GM21515 (cell line): ENCODE measurements around the gene CBX3.
"Not testable (repeated sequence)": the region's sequence is repeated elsewhere in the genome, so short reads cannot be mapped to it uniquely, and the experiment has no call there.

Experiments used
- ATAC-seq: cut with Tn5 transposase; IDR thresholded peaks from one replicate; pipeline ENCODE4 v1.9.1; 2021; ENCODE audit not compliant: unreplicated experiment

The CBX3 gene

DNA sequence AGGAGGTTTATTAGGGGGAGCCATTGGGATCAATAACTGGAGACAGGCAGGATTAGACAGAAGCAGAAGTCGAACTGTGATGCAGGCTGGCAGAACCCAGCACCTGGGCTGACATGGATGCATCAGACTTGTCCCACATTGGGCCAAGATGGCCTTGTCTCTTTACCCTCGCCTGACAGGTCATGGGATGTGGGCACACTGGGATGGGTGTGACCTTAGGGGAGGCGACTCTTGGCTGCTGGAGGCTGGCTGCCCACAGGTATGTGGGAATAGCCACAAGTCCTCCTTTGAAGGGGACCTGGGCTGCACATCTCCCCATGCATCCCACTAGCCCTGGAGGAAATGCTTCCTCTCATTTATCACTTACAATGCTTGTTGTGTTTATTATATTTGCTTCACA is 32.3 kb upstream of the CBX3 start:
- no peak for ATAC-seq

DNA sequence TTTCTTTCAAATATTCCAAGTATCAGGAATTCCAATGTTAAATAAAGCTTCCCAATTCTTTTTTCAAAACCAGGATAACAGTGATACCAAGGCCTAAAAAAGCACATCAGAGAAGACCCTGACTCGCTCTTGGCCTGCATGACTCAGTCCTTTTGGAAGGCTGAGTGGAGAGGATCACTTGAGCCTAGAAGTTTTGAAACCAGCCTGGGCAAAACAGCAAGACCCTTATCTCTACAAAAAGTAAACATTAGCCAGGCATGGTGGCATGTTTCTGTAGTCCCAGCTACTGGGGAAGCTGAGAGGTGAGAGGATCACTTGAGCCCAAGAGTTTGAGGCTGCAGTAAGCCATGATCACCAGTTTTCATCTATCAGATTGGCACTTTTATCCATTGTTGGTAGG is 30.9 kb upstream of the CBX3 start:
- no peak for ATAC-seq

DNA sequence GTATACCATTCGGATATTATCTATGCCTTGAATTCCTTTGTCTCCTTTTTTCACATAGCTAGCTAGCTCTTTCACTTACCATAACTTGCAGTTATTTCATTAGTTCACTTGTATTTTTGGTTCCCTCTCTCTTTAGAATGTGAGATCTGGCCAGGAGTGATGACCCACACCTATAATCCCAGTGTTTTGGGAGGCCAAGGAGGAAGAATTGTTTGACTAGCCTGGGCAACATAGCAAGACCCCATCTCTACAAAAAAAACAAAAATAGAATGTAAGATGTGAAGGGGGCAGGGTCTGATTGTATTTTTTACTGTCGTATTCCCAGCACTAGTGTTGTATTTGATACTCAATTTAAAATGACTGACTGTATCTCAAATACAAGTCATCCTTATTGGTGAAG is 29.9 kb upstream of the CBX3 start:
- ATAC-seq, result no peak

DNA sequence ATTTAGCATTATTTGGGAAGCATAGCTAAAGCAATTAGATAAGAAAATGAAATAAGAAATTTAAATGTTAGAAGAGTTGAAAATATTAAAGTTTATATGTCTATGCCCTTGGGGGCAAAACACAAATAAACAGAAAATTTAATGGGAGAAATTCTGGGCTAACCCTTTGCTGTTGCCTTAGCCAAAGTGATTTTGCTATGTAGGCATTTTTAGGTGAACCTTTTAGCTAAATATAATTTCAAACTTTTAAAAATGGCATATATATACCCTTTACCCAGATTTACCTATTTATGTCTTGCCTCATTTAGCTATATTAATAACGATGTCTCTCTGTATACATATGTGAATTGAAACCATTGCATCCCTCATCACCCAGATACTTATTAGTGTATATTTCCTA is 29.5 kb upstream of the CBX3 start:
- ATAC-seq, result no peak

DNA sequence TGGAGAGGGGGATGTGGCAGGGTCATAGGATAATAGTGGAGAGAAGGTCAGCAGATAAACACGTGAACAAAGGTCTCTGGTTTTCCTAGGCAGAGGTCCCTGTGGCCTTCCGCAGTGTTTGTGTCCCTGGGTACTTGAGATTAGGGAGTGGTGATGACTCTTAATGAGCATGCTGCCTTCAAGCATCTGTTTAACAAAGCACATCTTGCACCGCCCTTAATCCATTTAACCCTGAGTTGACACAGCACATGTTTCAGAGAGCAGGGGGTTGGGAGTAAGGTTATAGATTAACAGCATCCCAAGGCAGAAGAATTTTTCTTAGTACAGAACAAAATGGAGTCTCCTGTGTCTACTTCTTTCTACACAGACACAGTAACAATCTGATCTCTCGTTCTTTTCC is 25.6 kb upstream of the CBX3 start:
- not testable (repeated sequence) for ATAC-seq

DNA sequence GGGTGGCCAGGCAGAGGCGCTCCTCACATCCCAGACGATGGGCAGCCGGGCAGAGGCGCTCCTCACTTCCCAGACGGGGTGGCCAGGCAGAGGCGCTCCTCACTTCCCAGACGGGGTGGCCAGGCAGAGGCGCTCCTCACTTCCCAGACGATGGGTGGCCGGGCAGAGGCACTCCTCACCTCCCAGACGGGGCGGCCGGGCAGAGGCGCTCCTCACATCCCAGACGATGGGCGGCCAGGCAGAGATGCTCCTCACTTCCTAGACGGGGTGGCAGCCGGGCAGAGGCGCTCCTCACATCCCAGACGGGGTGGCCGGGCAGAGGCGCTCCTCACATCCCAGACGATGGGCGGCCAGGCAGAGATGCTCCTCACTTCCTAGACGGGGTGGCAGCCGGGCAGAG is 24.8 kb upstream of the CBX3 start:
- ATAC-seq, result not testable (repeated sequence)

DNA sequence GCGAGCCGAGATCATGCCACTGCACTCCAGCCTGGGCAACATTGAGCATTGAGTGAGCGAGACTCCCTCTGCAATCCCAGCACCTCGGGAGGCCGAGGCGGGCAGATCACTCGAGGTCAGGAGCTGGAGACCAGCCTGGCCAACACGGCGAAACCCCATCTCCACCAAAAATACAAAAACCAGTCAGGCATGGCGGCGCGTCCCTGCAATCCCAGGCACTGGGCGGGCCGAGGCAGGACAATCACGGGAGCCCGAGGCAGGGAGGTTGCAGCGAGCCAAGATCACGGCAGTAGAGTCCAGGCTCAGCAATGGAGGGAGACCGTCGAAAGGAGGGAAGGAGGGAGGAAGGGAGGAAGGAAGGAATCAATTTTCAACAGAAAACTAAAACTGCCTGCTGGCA is 24.3 kb upstream of the CBX3 start:
- ATAC-seq, result not testable (repeated sequence)

DNA sequence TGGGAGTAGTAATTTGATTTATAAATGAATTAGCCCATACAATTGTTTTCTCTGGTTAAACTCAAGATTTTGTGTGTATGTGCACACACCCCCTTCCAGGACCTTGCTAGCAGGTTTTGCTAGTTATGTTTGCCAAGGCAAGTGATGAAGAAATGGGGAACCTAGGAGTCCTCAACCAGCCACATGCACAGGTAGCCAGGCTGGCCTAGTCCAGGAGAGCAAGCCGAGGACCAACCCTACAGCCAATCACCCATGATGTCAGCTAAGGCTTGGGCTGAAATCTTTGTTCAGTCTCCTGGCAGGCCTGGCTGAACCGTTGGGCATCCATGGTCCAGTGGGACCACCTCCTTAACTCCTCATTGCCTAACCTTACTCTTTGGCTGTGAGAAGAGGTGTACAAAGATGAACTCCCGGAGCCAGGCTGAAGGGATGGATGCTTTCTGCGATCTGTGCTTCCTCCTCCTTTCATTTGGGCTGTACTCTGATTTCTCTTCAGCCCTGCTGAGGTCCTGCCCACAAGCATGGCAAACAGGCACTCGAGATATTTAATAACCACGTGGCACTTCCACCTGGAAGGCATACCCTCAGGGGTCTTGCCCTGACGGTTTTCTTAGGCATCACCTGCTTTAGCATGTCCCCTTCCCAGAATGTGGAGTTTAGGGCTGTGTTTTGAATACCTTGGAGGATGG is 23.1 kb upstream of the CBX3 start:
- no peak for ATAC-seq

DNA sequence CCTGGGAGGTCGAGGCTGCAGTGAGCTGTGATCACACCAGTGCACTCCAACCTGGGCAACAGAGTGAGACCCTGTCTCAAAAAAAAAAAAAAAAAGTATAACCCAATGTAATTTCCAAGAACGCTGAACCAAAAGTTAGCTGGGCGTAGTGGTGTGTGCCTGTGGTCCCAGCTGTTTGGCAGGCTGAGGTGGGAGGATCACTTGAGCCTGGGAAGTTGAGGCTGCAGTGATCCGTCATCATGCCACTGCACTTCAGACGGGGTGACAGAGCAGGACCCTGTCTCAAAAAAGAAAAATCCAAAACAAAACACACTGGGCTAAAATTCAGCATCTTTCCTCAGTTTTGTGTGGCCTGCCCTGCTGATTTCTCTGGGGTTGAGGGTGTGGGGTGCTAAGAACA is 22.1 kb upstream of the CBX3 start:
- ATAC-seq, result no peak

DNA sequence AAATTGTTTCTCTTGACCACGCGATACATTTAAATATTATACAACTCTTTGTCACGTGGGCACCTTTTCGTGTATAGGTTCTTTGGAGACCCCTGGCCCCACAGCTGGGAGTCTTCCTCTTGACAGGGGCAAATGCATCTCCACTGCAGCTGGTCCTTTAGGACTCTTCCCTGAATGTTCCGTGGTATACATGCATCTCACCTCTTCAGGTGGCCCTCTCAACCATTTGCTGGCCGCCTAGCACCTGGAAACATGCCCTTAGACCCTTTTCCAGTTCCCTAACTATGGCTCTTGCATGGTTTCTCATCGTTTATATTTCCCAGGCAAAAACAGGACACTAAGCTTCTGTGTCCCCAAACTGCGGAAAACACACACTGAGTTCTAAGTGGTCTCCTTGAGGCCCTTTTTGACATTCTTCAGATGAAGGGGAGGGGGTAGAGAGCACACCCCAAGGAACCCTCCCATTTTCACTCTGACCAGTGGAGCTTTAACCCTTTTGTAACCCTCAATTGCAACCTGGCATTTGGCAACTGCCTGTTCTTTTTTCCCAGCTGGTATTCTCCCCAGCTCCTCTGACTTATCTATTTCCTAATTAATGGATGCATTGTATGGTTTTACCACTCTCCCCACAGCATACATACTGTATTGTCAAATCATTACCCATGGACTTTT is 21.6 kb upstream of the CBX3 start:
- ATAC-seq, result no peak

DNA sequence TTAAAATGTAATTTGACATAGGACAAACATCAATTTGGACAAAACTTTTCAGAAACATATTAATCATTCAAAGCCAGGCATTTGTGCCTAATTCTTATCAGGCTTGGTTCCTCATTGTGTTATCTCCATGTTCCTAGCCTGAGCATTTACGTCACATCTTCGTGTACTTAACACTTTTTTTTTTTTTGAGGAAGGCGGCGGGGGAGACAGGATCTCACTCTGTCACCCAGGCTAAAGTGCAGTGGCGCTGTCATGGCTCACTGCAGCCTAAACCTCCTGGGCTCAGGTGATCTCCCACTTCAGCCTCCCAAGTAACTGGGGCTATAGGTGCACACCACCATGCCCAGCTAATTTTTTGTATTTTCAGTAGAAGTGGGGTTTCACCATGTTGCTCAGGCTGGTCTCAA is 20.8 kb upstream of the CBX3 start:
- ATAC-seq, result no peak

DNA sequence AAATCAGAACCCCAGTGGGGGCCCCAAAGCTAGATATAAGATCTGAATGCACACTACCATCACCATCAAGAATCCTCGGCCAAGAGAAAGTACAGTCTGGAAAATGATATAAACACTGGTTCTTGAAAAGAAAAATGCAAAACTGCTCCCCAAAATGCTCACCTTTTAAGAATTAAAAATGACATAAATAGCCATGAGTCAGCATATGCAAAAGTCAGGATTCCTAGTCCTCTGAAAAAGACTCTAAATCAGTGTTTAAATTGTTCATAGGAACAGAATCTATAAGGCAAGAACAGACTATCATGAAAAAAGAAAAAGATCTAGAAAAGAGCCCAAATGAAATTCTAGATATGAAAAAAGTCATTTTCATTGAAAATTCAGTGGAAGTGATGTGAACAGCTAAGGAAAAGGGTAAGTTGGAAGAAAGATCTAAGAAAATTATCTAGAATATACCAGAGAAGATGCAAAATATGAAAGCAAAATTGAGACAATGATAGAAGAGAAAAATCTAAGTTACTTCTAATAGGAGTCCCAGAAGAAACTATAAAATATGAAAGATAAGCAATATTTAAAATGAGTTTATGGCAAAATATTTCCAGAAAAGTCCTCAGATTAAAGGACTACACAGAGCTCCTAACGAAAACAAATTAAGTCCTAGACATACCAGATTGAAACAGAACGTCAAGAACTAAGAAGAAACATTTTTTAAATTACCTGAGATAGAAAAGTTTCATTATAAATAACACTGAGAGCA is 19.9 kb upstream of the CBX3 start:
- ATAC-seq, result no peak

DNA sequence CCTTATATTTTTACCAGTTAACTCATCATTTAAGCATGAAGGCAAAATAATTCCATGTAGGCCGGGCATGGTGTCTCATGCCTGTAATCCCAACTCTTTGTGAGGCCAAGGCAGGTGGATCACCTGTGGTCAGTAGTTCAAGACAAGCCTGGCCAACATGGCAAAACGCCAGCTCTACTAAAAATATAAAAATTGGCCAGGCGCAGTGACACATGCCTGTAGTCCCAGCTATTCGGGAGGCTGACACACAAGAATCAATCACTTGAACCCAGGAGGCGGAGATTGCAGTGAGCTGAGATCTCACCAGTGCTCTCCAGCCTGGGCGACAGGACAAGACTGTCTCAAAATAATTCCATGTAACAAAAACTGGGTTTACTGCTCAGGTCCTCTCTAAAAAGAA is 19.3 kb upstream of the CBX3 start:
- no peak for ATAC-seq

DNA sequence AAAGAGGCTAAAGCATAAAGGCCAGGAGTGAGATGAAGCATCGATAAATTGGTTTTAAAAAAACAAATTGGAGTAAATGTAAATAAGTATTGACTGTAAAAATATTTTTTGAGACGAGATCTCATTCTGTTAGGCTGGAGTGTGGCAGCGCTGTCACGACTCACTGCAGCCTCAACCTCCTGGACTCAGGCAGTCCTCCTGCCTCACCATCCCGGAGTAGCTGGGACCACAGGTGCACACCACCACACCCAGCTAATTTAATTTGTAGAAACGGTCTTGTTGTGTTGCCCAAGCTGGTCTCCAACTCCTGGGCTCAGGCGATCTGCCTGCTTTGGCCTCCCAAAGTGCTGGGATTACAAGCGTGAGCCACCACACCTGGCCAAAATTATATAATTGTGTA is 18.8 kb upstream of the CBX3 start:
- no peak for ATAC-seq

DNA sequence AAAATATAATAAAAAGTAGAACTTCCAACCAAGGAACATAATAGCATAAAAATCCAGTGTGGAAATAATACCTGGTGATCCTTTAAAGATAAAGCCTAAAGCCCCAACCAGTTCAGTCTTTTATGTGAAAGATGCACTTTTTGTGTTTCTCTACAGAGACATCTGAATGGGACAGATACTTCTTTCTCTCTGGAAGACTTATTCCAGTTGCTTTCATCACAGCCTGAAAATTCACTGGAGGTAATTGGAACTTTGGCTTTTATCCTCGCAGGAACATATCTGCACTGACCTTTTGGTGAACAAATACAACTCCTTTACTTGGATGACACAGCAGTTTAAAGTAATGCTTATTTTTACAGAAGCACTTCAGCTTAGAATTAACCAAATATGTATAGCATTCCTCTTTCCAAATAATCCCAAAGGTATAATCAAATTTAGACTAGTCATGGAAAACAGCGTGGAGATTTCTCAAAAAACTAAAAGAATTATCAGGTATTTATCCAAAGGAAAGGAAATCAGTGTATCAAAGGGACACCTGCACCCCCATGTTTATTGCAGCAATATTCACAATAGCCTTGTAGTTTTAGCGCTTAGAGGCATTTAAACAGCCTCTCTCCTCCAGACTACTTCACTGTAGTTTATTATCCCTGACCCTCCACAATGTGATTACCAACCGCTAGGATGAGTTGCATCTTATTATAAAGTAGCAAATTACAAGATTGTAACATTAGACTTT is 17.8 kb upstream of the CBX3 start:
- ATAC-seq, result no peak

DNA sequence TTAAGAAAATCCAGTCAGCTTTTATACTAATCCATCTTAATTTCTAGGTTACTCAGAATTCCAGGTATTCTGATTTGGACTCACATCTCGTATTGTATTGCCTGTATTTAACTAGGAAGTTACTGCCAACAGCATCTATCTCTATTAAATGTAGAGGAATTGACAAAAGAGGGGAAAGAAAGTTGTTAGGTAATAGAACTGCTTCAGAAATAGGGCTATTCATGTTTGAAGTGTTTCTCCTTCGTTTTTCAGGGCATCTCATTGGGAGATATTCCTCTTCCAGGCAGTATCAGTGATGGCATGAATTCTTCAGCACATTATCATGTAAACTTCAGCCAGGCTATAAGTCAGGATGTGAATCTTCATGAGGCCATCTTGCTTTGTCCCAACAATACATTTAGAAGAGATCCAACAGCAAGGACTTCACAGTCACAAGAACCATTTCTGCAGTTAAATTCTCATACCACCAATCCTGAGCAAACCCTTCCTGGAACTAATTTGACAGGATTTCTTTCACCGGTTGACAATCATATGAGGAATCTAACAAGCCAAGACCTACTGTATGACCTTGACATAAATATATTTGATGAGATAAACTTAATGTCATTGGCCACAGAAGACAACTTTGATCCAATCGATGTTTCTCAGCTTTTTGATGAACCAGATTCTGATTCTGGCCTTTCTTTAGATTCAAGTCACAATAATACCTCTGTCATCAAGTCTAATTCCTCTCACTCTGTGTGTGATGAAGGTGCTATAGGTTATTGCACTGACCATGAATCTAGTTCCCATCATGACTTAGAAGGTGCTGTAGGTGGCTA is 17.1 kb upstream of the CBX3 start:
- not testable (repeated sequence) for ATAC-seq

DNA sequence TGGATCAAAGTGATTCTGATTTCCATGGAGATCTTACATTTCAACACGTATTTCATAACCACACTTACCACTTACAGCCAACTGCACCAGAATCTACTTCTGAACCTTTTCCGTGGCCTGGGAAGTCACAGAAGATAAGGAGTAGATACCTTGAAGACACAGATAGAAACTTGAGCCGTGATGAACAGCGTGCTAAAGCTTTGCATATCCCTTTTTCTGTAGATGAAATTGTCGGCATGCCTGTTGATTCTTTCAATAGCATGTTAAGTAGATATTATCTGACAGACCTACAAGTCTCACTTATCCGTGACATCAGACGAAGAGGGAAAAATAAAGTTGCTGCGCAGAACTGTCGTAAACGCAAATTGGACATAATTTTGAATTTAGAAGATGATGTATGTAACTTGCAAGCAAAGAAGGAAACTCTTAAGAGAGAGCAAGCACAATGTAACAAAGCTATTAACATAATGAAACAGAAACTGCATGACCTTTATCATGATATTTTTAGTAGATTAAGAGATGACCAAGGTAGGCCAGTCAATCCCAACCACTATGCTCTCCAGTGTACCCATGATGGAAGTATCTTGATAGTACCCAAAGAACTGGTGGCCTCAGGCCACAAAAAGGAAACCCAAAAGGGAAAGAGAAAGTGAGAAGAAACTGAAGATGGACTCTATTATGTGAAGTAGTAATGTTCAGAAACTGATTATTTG is 16.3 kb upstream of the CBX3 start:
- ATAC-seq, result no peak

DNA sequence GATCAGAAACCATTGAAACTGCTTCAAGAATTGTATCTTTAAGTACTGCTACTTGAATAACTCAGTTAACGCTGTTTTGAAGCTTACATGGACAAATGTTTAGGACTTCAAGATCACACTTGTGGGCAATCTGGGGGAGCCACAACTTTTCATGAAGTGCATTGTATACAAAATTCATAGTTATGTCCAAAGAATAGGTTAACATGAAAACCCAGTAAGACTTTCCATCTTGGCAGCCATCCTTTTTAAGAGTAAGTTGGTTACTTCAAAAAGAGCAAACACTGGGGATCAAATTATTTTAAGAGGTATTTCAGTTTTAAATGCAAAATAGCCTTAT is 15.7 kb upstream of the CBX3 start:
- ATAC-seq, result no peak

DNA sequence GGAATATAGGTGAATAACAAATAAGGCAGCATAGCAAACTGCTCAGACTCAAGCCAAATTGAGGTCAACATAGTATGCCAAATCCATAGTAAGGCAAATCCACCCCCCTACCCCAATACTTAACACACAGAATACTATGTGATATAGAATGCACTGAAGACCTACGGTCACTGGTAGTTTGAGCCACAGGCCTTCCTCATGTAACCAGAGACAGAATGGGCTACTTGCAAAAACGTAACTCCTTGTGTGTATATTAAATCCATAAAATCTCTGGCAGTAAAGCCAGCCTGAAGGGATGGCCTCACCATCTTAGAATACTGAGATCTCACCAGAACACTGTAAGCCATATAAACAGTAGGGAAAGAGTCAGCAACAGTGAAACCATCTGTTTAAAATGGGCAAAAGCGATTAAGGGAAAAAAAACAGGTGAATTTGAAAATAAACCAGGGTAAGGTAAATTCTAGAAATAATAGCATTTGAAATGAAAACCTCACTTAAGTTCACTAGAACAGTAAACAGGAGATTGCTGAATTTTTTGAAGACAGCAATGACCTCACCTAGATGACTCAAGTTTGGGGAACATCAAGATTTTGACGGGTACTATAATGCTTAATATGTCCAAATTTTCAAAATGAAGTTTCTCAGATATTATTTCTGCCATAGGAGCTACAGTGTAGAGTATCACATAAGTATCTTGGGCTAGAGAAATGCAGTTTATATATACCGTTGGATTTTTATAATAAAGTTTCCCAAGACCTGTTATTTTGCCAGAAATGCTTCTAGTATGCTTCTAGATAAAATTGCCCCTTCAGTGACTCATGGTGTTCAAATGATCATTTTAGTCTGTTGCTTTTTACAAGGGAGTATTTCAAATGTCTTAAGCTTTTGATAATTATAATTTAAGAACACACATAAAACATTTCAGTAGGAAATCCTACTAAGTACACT is 14.9 kb upstream of the CBX3 start:
- no peak for ATAC-seq
